ENCODE results near the gene KRT4.

- TF ChIP-seq CTCF (IDR thresholded peaks at IDR 0.05): no peak
- TF ChIP-seq POLR2A (IDR thresholded peaks at IDR 0.05): no peak
- TF ChIP-seq EP300 (IDR thresholded peaks at IDR 0.05): no peak
Measured at GRCh38 chr12:52822771-52823510, 9.0 kb upstream of the KRT4 start.

Measured in tibial nerve (tissue), 4 donors.